HepG2 (cell line): ENCODE data around the gene CADM4. TPM values are rescaled to one million over a fixed set of nuclear protein-coding genes. Genes with fewer than 3 reads are reported as not detected.

Experiments used
- ATAC-seq: fragments of 200-7000 bp; cut with Tn5 transposase; 3 replicates; pipeline ENCODE4 v1.9.1; 2020; ENCODE audit warnings: mild to moderate bottlenecking, moderate library complexity
- BruUV-seq: library from RNA; stranded (reverse); fragments of 400-500 nt; replicated peaks from 2 replicates; lab custom pipeline; 2021; lab: Mats Ljungman, UMichigan
- CTCF ChIA-PET: fragments of 300-600 bp; formaldehyde crosslinking; extraction: SDS; loops from one replicate; lab custom pipeline; 2021; ENCODE audit warnings: low total read pairs, inconsistent platforms, low intra/inter-chr PET ratio; lab: Yijun Ruan, JAX
- POLR2A ChIA-PET: fragments of 350-600 bp; sonication (Branson Sonifier 250); formaldehyde crosslinking; loops from one replicate; lab custom pipeline; 2020; ENCODE audit warnings: antibody characterized with exemption, inconsistent platforms; lab: Yijun Ruan, JAX
- DNase-seq: peaks from one replicate; pipeline ENCODE4 v3.0.0-alpha.2; 2015; ENCODE audit warnings: low spot score
- FAIRE-seq: peaks from 3 replicates; lab custom pipeline; 2011; peaks lifted over from hg19 to GRCh38; lab: Jason Lieb, UNC
- H2AFZ ChIP-seq: one replicate; pipeline ENCODE4 v1.6.1; 2011; ENCODE audit warnings: low read length, inconsistent platforms
- H3K27ac ChIP-seq: fragments of 300-600 bp; 3 replicates; pipeline ENCODE4 v1.8.0; 2011; ENCODE audit warnings: mixed run types, mild to moderate bottlenecking, mixed read lengths, low read length, inconsistent platforms; ENCODE audit not compliant: insufficient read depth; ENCODE audit errors: extremely low read length
- H3K27me3 ChIP-seq, 2 experiments: fragments of 200-600 bp in 1 of 2; 2 replicates in 1 of 2; 3 replicates in 1 of 2; pipeline versions ENCODE4 v1.6.0 to v1.8.0; 2011; ENCODE audit warnings: low read length in 2 of 2, mild to moderate bottlenecking in 2 of 2, moderate library complexity in 2 of 2, inconsistent platforms in 1 of 2; ENCODE audit not compliant: insufficient read depth in 2 of 2, control insufficient read depth in 1 of 2
- H3K36me3 ChIP-seq, 2 experiments: fragments of 200-600 bp in 1 of 2; replicated peaks in 1 of 2; 2 replicates in 1 of 2; 3 replicates in 1 of 2; pipeline versions ENCODE4 v1.5.1 to v1.8.0; 2011; ENCODE audit warnings: low read length in 2 of 2, inconsistent platforms in 1 of 2; ENCODE audit not compliant: insufficient read depth in 2 of 2, control insufficient read depth in 1 of 2
- H3K4me1 ChIP-seq: 2 replicates; pipeline ENCODE4 v1.5.1; 2012; ENCODE audit warnings: low read length, inconsistent platforms; ENCODE audit not compliant: insufficient read depth
- H3K4me2 ChIP-seq: 2 replicates; pipeline ENCODE4 v1.6.0; 2011; ENCODE audit warnings: low read depth, low read length, inconsistent platforms
- H3K4me3 ChIP-seq, 3 experiments: fragments of 200-600 bp in 1 of 3; sonication (generic), shearing (Covaris generic) in 1 of 3; replicated peaks in 1 of 3; 2 replicates each; pipeline ENCODE4 v1.5.1; 2011 to 2016; ENCODE audit warnings: low read length in 3 of 3, inconsistent platforms in 2 of 3, low read depth in 2 of 3, mild to moderate bottlenecking in 2 of 3, control low read depth in 1 of 3, mixed read lengths in 1 of 3; ENCODE audit not compliant: insufficient read depth in 1 of 3
- H3K79me2 ChIP-seq: one replicate; pipeline ENCODE4 v1.6.1; 2011; ENCODE audit warnings: low read length, inconsistent platforms; ENCODE audit not compliant: insufficient read depth
- H3K9ac ChIP-seq: 2 replicates; pipeline ENCODE4 v1.6.0; 2011; ENCODE audit warnings: mild to moderate bottlenecking, low read depth, low read length, inconsistent platforms; ENCODE audit not compliant: insufficient read depth
- H3K9me3 ChIP-seq: 2 replicates; pipeline ENCODE4 v1.5.1; 2012; ENCODE audit warnings: mild to moderate bottlenecking, low read length
- H4K20me1 ChIP-seq: 2 replicates; pipeline ENCODE4 v1.6.0; 2011; ENCODE audit warnings: inconsistent platforms, mild to moderate bottlenecking, low read length, moderate library complexity; ENCODE audit not compliant: insufficient read depth
- ELF4 ChIP-seq: sonication (generic); formaldehyde crosslinking; IDR thresholded peaks from 2 replicates; pipeline ENCODE4 v1.5.0; 2020; ENCODE audit warnings: missing genetic modification reagents, mild to moderate bottlenecking, moderate library complexity, borderline replicate concordance
- SYNCRIP ChIP-seq: fragments of 200-400 bp; formaldehyde crosslinking; IDR thresholded peaks from 2 replicates; pipeline ENCODE4 v1.6.1; 2018; ENCODE audit warnings: mild to moderate bottlenecking, low read depth, low read length; ENCODE audit not compliant: insufficient read depth
- ZNF772 ChIP-seq: sonication (generic); formaldehyde crosslinking; IDR thresholded peaks from 2 replicates; pipeline ENCODE4 v1.5.0; 2020; ENCODE audit warnings: mild to moderate bottlenecking, missing genetic modification reagents
- WGBS: methylation state at CpG from one replicate; pipeline ENCODE4 v1.1.6; 2017; ENCODE audit warnings: low lambda C conversion rate; 5-methylcytosine and 5-hydroxymethylcytosine counted together
- in situ Hi-C: cut with HindIII; loops from 2 replicates; pipeline ENCODE4 v1.10.0; 2017; ENCODE audit warnings: low pct_unique_long_range_greater_than_20kb; ENCODE audit not compliant: extremely low pct_ligation_motif_present
- intact Hi-C: fragments of 100-400 bp; cut with micrococcal nuclease; formaldehyde crosslinking; loops from one replicate; pipeline ENCODE4 v1.10.0; 2022; ENCODE audit not compliant: unreplicated experiment
- polyA plus RNA-seq, 8 experiments: library from polyadenylated mRNA; depleted of rRNA in 3 of 8; stranded (reverse) in 7 of 8; unstranded in 1 of 8; fragments of >200 nt; fragmentation: Illumina TruSeq in 4 of 8; extraction: Trizol in 4 of 8; gene quantifications; 2 replicates each; pipeline versions ENCODE4 v1.2.1 to v1.2.3, GENCODE V29; 2011 to 2016; ENCODE audit warnings: low read depth in 4 of 8, missing spikeins in 1 of 8, mixed read lengths in 1 of 8; ENCODE audit not compliant: insufficient read depth in 1 of 8
- total RNA-seq, 5 experiments: library from RNA; depleted of rRNA; stranded (reverse); fragments of >200 nt; fragmentation: Illumina TruSeq; extraction: Trizol; gene quantifications; 2 replicates each; pipeline ENCODE4 v1.2.3, GENCODE V29; 2016; ENCODE audit warnings: low read depth in 1 of 5
- TF ChIP-seq, protein P1 (sequence below): sonication (generic); formaldehyde crosslinking; IDR thresholded peaks from 2 replicates; pipeline ENCODE4 v1.4.0; 2020; ENCODE audit warnings: missing genetic modification reagents
- TF ChIP-seq, protein P2 (sequence below): sonication (generic); formaldehyde crosslinking; IDR thresholded peaks from 2 replicates; pipeline ENCODE4 v1.9.0; 2022; ENCODE audit warnings: missing genetic modification reagents, mild to moderate bottlenecking, borderline replicate concordance

CADM4 gene
- total and polyA plus RNA-seq, 2 of the 13 experiments (the other 11 are each of a cell fraction or from before 2014, with no cell fraction given) = 8.5 to 16.0 TPM

DNA sequence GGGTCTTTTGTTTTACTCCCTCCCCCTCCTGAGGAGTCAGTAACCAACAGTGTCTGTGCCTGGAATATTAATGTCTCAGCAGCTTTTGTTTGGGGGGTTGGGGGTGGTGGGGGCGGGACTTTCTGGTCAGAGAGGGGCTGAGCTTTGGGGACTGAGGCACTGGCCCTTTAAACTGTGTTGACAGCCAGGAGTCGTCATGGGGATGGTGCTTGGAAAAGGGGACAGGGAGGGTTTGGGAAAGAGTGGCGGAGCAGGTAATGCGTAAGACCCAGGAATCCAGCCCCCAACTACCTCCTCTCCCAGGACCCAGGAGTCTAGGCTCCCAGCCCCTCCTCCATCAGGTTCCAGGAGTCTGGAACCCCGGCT, 5.2 kb downstream of the CADM4 start:
- TF ChIP-seq, protein P1, sequence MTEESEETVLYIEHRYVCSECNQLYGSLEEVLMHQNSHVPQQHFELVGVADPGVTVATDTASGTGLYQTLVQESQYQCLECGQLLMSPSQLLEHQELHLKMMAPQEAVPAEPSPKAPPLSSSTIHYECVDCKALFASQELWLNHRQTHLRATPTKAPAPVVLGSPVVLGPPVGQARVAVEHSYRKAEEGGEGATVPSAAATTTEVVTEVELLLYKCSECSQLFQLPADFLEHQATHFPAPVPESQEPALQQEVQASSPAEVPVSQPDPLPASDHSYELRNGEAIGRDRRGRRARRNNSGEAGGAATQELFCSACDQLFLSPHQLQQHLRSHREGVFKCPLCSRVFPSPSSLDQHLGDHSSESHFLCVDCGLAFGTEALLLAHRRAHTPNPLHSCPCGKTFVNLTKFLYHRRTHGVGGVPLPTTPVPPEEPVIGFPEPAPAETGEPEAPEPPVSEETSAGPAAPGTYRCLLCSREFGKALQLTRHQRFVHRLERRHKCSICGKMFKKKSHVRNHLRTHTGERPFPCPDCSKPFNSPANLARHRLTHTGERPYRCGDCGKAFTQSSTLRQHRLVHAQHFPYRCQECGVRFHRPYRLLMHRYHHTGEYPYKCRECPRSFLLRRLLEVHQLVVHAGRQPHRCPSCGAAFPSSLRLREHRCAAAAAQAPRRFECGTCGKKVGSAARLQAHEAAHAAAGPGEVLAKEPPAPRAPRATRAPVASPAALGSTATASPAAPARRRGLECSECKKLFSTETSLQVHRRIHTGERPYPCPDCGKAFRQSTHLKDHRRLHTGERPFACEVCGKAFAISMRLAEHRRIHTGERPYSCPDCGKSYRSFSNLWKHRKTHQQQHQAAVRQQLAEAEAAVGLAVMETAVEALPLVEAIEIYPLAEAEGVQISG = 0 out of 2 replicates have a peak, but pooled peaks have one; percentile 1
- TF ChIP-seq ZNF772 (0 out of 2 replicates have a peak, but pooled peaks have one; percentile 20), ELF4 (CRISPR knock-in tag) (no peak), SYNCRIP (no peak)
- TF ChIP-seq, protein P2, sequence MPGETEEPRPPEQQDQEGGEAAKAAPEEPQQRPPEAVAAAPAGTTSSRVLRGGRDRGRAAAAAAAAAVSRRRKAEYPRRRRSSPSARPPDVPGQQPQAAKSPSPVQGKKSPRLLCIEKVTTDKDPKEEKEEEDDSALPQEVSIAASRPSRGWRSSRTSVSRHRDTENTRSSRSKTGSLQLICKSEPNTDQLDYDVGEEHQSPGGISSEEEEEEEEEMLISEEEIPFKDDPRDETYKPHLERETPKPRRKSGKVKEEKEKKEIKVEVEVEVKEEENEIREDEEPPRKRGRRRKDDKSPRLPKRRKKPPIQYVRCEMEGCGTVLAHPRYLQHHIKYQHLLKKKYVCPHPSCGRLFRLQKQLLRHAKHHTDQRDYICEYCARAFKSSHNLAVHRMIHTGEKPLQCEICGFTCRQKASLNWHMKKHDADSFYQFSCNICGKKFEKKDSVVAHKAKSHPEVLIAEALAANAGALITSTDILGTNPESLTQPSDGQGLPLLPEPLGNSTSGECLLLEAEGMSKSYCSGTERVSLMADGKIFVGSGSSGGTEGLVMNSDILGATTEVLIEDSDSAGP = peak; percentile 95
- no peaks in the 10 kb centered on the region for H3K9me3 ChIP-seq
- H2AFZ ChIP-seq = no peak overlapping the region
- TSS peak; percentile 40 for BruUV-seq
- 24% methylated on average over 4 of the region's 5 CpGs for WGBS
- intact Hi-C loops = loop anchor here (2.0 kb wide), 1 partner anchor 16 kb away; the partner anchor contains the start of gene ZNF428
- ChIA-PET CTCF (no interaction called here), POLR2A (interaction anchor here (0.6 to 2.3 kb wide), 6 partner anchors 10 to 171 kb away, joined by 3 to 20 read pairs (median 6); partner anchors contain the start of genes IRGQ and ZNF576)
- H3K36me3 ChIP-seq = no peaks in the 10 kb centered on the region
- peak overlapping the region; percentile 61 to 76 (median 67) for H3K4me3 ChIP-seq
- H3K9ac ChIP-seq = peak overlapping the region; percentile 87
- H3K27me3 ChIP-seq = no peaks in the 10 kb centered on the region
- H3K4me2 ChIP-seq = peak overlapping the region; percentile 92
- no peak for FAIRE-seq
- no peaks in the 10 kb centered on the region for H4K20me1 ChIP-seq
- no peak for DNase-seq
- ATAC-seq = peak; percentile 56
- peaks cover 57% of the 10 kb centered on the region for H3K4me1 ChIP-seq
- no peaks in the 10 kb centered on the region for H3K79me2 ChIP-seq
- in situ Hi-C loops = no loop called here
- peak overlapping the region; percentile 90 for H3K27ac ChIP-seq
